Right cardiac atrium (tissue), 5 donors: Measurements from ENCODE around the gene TMEM37. TPM values are rescaled to one million over a fixed set of nuclear protein-coding genes. Genes with fewer than 3 reads are reported as not detected.
A peak's percentile ranks its signal among the peaks of the same experiment; 100 is the strongest.

Experiments
- ATAC-seq, 2 donors: fragments of 200-7000 bp; cut with Tn5 transposase; one replicate each; pipeline versions ENCODE4 v1.8.0 to v1.9.1; 2020; ENCODE audit warnings: moderate library complexity in 2 of 2, mild to moderate bottlenecking in 1 of 2
- DNase-seq, 3 donors: peaks; one replicate each; pipeline ENCODE4 v3.0.0-alpha.2; 2020
- H3K27ac ChIP-seq: one replicate; pipeline ENCODE4 v1.5.1; 2013; ENCODE audit warnings: mild to moderate bottlenecking, low read length, control low read depth, moderate library complexity
- H3K27me3 ChIP-seq: one replicate; pipeline ENCODE4 v1.6.1; 2013; ENCODE audit not compliant: control insufficient read depth, insufficient read depth
- H3K4me1 ChIP-seq: one replicate; pipeline ENCODE4 v1.6.1; 2013; ENCODE audit warnings: low read length; ENCODE audit not compliant: control insufficient read depth, insufficient read depth
- H3K4me3 ChIP-seq: one replicate; pipeline ENCODE4 v1.5.1; 2013; ENCODE audit warnings: low read length, control low read depth
- H3K9me3 ChIP-seq: one replicate; pipeline ENCODE4 v1.6.1; 2013; ENCODE audit warnings: low read length; ENCODE audit not compliant: control insufficient read depth
- WGBS: extraction: QIAGEN DNeasy Blood & Tissue Kit; methylation state at CpG from one replicate; pipeline ENCODE4 v1.1.7; 2013; 5-methylcytosine and 5-hydroxymethylcytosine counted together
- intact Hi-C, 4 donors: fragments of 100-400 bp; cut with DNase I; formaldehyde crosslinking; loops; one replicate each; pipeline versions ENCODE4 v1.11.0 to v1.14.0; 2022 to 2023
- long read RNA-seq, 4 donors: library from polyadenylated mRNA; unstranded; transcript quantifications; one replicate each; pipeline ENCODE4 v2.0.0, GENCODE V29; 2020 to 2021
- polyA plus RNA-seq: library from polyadenylated mRNA; stranded (reverse); fragments of 200-250 nt; gene quantifications from one replicate; pipeline ENCODE4 v1.2.3, GENCODE V29; 2013
- total RNA-seq, 4 donors: library from RNA; stranded (reverse); fragmentation: NEBNext Ultra II Directional; extraction: Animal tissue kit (Norgen Biotek cat#: 25700); gene quantifications; one replicate each; pipeline ENCODE4 v1.2.1, GENCODE V29; 2021
- donor health status: healthy with polysubstance abuse.
- donor health status: DM: no; HTN: yes; CAD: no.
- donor health status: DM: no; HTN: no; CAD: no.
- donor health status: DM: no; HTN: yes; CAD: no; lungs with severe emphysema.
- donor health status: DM: yes; HTN: yes; CAD: no.

The TMEM37 gene
- total RNA-seq (1 to 10 TPM; 4.7 to 9.6 (median 7.5) TPM), polyA plus RNA-seq (8.2 TPM)
- long read RNA-seq, donor 1, transcript TMEM37-201 (2 exons, 1,688 nt): major isoform, 6 of 6 reads
- long read RNA-seq, donor 1, partial matches to known transcripts: 0 of 6 reads
- long read RNA-seq, donor 1, other reads (novel, unspliced or antisense): 0 of 6 reads
- long read RNA-seq, donor 2, transcript TMEM37-201 (2 exons, 1,688 nt): major isoform, 9 of 11 reads
- long read RNA-seq, donor 2, partial matches to known transcripts: 0 of 11 reads
- long read RNA-seq, donor 2, other reads (novel, unspliced or antisense): 2 of 11 reads
- long read RNA-seq, donor 3, transcript TMEM37-201 (2 exons, 1,688 nt): major isoform, 5 of 6 reads
- long read RNA-seq, donor 3, partial matches to known transcripts: 0 of 6 reads
- long read RNA-seq, donor 3, other reads (novel, unspliced or antisense): 1 of 6 reads
- long read RNA-seq, donor 4, transcript TMEM37-201 (2 exons, 1,688 nt): major isoform, 12 of 12 reads
- long read RNA-seq, donor 4, partial matches to known transcripts: 0 of 12 reads
- long read RNA-seq, donor 4, other reads (novel, unspliced or antisense): 0 of 12 reads

GRCh38 chr2:119431155-119431975 lies at the start of gene TMEM37:
TMEM37 (plus strand) TSS chr2:119431854; CDS start chr2:119431904, 50 bp downstream.
- Histone ChIP-seq H3K4me3 (peak within 1 kb of the TSS; percentile 82), H3K4me1 (peaks cover 15% of the 10 kb centered on the region), H3K27ac (peak within 1 kb of the TSS; percentile 54), H3K9me3 (no peaks in the 10 kb centered on the region), H3K27me3 (no peaks in the 10 kb centered on the region)
- intact Hi-C loops: no loop called here
- ATAC-seq (peak; percentile 89 to 91), DNase-seq (peak; percentile 76 to 92 (median 91))
- WGBS: 5% methylated on average over 72 of the region's 72 CpGs

- intact Hi-C loops: no loop called here
- ATAC-seq (no peak), DNase-seq (peak in 1 of 3 donors; percentile 51)
- Histone ChIP-seq H3K27ac (no peak overlapping the region), H3K4me1 (peaks cover 5% of the 10 kb centered on the region), H3K4me3 (no peak overlapping the region), H3K27me3 (no peaks in the 10 kb centered on the region), H3K9me3 (no peaks in the 10 kb centered on the region)
- 84% methylated on average over 6 of the region's 6 CpGs for WGBS
These were observed 48.1 kb upstream of the TMEM37 start for GRCh38 chr2:119383410-119384140.

GRCh38 chr2:119384971-119385370 lies 46.7 kb upstream of the TMEM37 start:
- Histone ChIP-seq H3K9me3 (no peaks in the 10 kb centered on the region), H3K4me1 (peaks cover 12% of the 10 kb centered on the region), H3K4me3 (no peak overlapping the region), H3K27me3 (no peaks in the 10 kb centered on the region), H3K27ac (no peak overlapping the region)
- 84% methylated on average over 4 of the region's 4 CpGs for WGBS
- intact Hi-C loops: no loop called here
- ATAC-seq (no peak), DNase-seq (peak in 1 of 3 donors; percentile 46)

GRCh38 chr2:119385466-119385865 lies 46.2 kb upstream of the TMEM37 start:
- WGBS: 83% methylated on average over 3 of the region's 3 CpGs
- ATAC-seq: no peak

DNA sequence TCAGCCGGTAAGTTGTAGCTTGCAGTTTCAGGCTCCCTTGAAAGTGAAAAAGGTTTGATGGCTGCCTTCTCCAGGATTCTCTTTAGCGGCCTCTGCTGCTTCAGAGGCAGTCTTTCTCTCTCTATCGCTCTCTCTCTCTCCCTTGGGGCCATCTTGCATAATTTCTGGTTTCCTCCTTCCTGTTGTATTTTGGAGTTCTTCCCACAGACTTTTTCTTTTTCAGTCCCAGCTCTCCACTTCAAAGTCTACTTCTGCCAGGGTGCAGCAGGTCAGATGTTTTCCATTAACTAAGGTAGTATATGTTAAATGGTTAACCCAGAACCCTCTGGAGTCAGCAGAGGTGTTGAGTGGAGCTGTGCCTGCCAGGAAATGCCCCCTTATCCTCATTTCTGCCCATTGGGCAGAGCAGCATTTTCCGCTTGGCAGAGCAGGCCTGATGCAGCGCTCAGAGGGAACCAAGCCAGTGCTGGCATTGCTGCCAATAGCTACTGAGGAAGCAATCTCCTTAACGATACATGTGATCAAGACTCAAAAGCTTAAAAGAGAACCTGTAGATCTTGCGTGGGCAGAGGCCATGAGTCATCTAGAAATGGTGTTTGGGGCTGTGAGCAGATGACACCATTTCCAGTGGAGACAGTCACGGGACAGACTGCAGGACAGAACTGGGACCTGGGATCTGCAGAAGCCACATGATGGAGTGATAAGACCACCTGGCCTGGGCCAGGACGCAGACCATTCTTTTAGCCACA lies 44.1 kb upstream of the TMEM37 start:
- intact Hi-C loops: no loop called here
- Histone ChIP-seq H3K27ac (peak overlapping the region; percentile 47), H3K4me3 (no peak overlapping the region), H3K27me3 (no peaks in the 10 kb centered on the region), H3K4me1 (peaks cover 12% of the 10 kb centered on the region), H3K9me3 (no peaks in the 10 kb centered on the region)
- 28% methylated on average over 9 of the region's 9 CpGs for WGBS
- ATAC-seq (peak; percentile 83 to 85), DNase-seq (peak; percentile 71 to 88 (median 87))

More at GRCh38 chr2:119385466-119385865, 46.2 kb upstream of the TMEM37 start:
- H3K9me3 ChIP-seq: no peaks in the 10 kb centered on the region
- H3K27ac ChIP-seq: no peak overlapping the region
- intact Hi-C loops: no loop called here
- H3K4me3 ChIP-seq: no peak overlapping the region
- DNase-seq: no peak
- H3K27me3 ChIP-seq: no peaks in the 10 kb centered on the region
- H3K4me1 ChIP-seq: peaks cover 12% of the 10 kb centered on the region

DNA sequence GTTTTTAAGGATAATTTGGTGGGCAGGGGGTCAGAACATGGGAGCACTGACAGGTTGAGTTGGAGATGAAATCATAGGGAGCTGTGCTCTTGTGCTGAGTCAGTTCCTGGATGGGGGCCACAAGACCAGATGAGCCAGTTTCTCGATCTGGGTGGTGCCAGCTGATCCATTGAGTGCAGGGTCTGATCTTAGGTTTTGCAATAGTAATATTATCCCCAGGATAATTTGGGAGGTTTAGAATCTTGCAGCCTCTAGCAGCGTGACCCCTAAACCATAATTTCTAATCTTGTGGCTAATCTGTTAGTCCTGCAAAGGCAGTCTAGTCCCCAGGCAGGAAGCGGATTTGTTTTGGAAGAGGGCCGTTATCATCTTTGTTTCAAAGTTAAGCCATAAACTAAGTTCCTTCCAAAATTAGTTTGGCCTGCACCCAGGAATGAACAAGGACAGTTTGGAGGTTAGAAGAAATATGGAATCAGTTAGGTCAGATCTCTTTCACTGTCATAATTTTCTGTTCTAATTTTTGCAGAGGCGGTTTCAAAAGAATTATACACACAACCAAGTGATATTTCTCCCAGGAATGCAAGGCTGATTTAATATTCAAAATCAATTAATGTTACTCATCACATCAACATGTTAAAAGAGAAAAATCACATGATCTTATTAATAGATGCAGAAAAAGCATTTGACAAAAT lies 41.9 kb upstream of the TMEM37 start:
- Histone ChIP-seq H3K27me3 (no peaks in the 10 kb centered on the region), H3K4me1 (peaks cover 12% of the 10 kb centered on the region), H3K4me3 (no peak overlapping the region), H3K9me3 (no peaks in the 10 kb centered on the region), H3K27ac (peak overlapping the region; percentile 67)
- WGBS: 16% methylated on average over 5 of the region's 5 CpGs
- intact Hi-C loops: no loop called here
- ATAC-seq (peak; percentile 51 to 56), DNase-seq (peak; percentile 67 to 88 (median 72))

DNA sequence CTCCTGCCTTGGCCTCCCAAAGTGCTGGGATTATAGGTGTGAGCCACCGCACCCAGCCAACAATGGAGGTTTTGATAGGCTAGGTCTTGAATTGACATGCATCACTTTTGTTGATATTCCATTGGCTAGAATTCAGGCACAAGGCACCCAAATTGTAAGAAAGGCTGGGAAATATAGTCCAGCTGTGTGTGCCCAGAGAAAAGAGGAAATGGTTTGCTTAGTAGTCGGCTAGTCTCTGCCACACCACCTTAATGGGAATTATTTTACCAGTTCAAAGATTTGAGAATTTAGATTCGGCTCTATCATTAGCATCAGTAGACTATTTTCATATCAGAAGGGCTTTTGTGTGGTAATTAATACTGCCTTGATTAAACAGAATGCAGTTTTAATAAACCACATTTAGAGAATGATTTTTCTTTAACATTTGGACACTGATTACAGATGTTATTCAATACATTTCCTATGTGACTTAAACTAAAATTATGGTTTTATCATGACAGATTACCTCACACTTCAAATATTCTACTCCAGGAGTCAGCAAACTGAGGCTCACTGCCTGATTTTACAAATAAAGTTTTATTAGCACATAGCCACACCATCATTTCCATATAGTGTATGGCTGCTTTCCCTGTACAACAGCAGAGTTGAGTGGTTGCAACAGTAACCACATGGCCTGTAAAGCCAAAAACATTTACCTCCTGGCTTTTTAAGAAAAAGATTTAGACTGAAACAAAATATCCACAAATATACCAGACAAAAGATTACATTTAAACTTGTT lies 37.5 kb upstream of the TMEM37 start:
- intact Hi-C loops: no loop called here
- Histone ChIP-seq H3K27ac (no peak overlapping the region), H3K4me3 (no peak overlapping the region), H3K27me3 (no peaks in the 10 kb centered on the region), H3K9me3 (no peaks in the 10 kb centered on the region), H3K4me1 (peaks cover 5% of the 10 kb centered on the region)
- ATAC-seq (no peak), DNase-seq (no peak)
- WGBS: 83% methylated on average over 3 of the region's 3 CpGs

DNA sequence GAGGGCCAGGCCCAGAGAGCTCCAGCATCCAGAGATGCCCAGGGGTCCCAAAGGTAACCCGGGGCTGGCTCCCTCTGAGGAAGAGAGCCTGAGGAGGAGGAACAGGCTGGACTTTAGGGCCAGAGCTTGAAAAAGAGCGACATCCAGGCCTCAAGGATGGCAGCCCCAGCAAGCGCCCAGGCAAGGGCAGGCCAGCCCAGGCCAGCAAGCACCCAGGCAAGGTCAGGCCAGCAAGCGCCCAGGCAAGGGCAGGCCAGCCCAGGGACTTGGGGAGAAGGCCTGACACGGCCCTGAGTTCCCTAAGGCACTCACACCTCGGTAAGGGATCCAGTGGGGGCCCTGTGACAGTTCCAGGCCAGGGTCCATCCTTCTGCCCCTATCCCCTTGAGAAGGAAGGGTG lies 34.5 kb upstream of the TMEM37 start:
- intact Hi-C loops: no loop called here
- H3K27me3 ChIP-seq: no peaks in the 10 kb centered on the region
- no peaks in the 10 kb centered on the region for H3K4me1 ChIP-seq
- ATAC-seq (peak in 1 of 2 donors; percentile 28), DNase-seq (no peak)
- H3K27ac ChIP-seq: no peak overlapping the region
- no peaks in the 10 kb centered on the region for H3K9me3 ChIP-seq
- no peak overlapping the region for H3K4me3 ChIP-seq
- WGBS: 94% methylated on average over 6 of the region's 6 CpGs

DNA sequence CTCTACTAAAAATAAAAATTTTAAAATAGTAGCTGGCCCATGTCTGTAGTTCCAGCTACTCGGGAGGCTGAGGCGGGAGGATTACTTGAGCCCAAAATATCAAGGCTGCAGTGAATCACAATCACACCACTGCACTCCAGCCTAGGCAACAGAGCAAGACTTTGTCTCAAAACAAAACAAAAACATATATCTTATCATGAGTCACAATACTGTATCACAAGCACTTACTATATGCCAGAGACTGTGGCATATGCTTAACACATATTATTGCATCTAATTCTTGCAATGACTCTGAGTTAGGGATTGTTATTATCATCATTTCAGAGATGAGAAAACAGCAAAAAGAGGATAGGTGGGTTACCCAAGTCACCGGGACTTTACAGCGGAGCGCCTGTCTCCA lies 29.5 kb upstream of the TMEM37 start:
- 85% methylated on average over 5 of the region's 5 CpGs for WGBS
- intact Hi-C loops: loop anchor here in 1 of 4 donors (10.0 kb wide), 1 partner anchor 253 kb away; no protein-coding TSS in a partner anchor

More for the DNA sequence above, 29.5 kb upstream of the TMEM37 start:
- no peak for ATAC-seq
- Histone ChIP-seq H3K27ac (no peak overlapping the region), H3K27me3 (no peaks in the 10 kb centered on the region), H3K9me3 (no peaks in the 10 kb centered on the region), H3K4me1 (no peaks in the 10 kb centered on the region), H3K4me3 (no peak overlapping the region)
- DNase-seq: no peak
